GF-D8 (cell line): ENCODE measurements around the gene PHTF2.
A peak's percentile ranks its signal among the peaks of the same experiment; 100 is the strongest.

Experiments used
- DNase-seq: peaks from one replicate; lab custom pipeline; 2025; lab: John Stamatoyannopoulos, UW

The PHTF2 gene

GRCh38 chr7:77794000-77794399 lies 4.6 kb upstream of the PHTF2 start:
- no peak for DNase-seq

GRCh38 chr7:77796109-77796508 lies 2.5 kb upstream of the PHTF2 start:
- no peak for DNase-seq

DNA sequence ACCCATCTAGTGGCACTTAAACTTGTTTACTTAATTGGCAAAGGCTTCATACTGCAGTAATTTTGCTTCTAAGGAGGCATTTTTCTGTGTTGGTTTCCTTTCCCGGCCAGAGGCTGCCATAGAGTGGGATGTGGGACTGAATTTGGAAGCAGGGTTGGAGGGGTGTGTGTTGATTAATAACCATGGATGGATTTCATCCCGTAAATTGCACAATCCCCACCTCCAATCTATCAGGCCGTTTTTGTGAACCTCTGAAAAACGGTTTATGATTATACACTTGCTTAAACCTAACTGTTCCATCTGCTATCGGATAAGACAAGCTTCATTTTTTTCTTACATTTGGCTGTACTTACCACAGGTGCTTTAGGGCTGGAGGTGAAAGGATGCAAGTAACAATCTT lies 1.6 kb upstream of the PHTF2 start:
- no peak for DNase-seq

- no peak for DNase-seq
These were observed 709 bp upstream of the PHTF2 start for GRCh38 chr7:77797734-77798393.

- DNase-seq = peak; percentile 62
These were observed 748 bp downstream of the PHTF2 start for GRCh38 chr7:77799078-77799964.

DNA sequence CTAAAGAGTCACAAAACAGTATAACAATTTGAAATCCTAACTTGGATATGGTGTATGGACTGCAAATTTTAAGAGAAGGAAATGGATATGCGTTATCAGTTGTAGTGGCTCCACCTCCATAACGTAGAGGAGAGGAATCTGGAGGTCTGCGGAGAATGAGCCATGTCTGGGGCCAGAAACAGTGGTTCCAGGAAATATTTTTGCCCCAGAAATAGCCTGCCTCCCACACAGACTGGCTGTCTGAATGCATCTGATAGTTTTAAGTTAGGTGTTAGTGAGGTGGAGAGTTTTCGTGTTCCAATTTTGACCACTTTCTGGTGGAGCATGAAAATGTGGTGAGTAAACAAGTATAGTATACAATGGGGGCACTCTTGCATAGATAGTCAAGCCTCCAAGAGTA lies 1.6 kb downstream of the PHTF2 start:
- no peak for DNase-seq

DNA sequence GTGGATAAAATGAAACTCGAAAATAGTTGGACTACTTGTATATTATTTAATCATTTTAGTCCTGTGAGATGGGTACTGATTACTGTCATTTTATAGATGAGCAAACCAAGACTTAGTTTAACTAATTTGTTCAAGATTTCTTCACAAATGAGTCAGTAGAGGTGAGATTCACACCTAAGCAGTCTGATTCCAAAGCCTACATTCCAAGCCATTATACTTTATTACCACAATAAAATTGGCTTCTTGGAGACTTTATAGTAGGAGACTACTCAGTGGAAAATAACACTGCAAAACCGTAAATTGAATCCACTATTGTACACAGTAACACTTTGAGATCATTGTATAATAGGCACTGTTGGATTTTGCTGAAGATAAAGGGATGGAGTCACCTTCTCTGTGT lies 2.2 kb downstream of the PHTF2 start:
- DNase-seq = no peak

DNA sequence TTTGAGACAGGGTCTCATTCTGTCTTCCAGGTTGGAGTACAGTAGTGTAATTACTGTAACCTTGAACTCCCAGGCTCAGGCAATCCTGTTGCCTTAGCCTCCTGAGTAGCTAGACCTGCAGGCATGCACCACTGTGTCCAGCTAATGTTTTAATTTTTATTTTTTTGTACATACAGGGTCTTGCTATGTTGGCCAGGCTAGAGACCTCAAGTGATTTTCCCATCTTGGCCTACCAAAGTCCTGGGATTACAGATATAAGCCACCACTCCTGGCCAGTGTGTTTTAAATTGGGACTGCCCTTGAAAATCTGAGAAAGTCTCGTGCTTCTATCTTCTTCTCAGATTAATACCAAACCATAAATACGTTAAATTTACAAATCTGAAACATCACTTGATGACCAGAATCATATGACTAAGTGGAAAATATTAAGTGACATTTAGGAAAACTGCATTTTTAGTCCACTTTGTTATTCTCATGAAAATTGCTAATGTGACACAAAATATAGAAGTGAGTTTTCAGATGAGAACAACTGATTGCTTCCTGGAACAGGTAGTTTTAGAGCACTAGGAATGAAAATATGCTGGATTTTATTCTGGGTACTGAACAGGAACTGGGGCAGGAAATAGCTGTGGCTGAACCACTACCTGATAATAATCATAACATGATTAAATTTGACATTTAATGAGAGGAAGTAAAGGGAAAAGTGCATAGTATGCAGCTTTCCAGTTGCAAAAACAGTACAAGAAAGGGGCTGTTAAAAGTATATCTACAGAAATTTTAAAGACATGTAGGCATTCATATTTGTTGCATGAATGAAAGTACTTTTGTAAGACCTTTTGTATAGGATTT lies 4.2 kb downstream of the PHTF2 start:
- peak; percentile 65 for DNase-seq

- DNase-seq = no peak
These were observed 7.9 kb downstream of the PHTF2 start for GRCh38 chr7:77806425-77806824.

GRCh38 chr7:77808517-77808916 lies 9.9 kb downstream of the PHTF2 start:
- DNase-seq = no peak

- DNase-seq = no peak
These were observed 13.1 kb downstream of the PHTF2 start for GRCh38 chr7:77811516-77812289.

GRCh38 chr7:77812290-77812685 lies 13.7 kb downstream of the PHTF2 start:
- DNase-seq = no peak

GRCh38 chr7:77813180-77813579 lies 14.6 kb downstream of the PHTF2 start:
- DNase-seq = peak; percentile 74

- DNase-seq = no peak
These were observed 20.4 kb downstream of the PHTF2 start for GRCh38 chr7:77819021-77819420.

DNA sequence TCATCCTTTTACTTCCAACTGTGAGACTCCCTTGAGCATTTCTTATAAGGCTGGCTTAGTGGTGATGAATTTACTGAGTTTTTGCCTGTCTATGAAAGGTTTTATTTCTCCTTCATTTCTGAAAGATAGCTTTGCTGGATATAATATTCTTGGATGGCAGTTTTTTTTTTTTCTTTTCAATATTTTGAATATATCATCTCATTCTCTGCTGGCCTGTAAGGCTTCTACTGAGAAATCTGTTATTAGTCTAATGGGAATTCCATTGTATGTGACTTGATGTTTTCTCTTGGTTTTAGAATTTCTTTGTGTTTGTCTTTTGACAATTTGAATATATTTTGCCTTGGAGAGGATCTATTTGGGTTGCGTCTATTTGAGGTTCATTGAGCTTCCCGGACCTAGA lies 22.4 kb downstream of the PHTF2 start:
- DNase-seq = no peak

DNA sequence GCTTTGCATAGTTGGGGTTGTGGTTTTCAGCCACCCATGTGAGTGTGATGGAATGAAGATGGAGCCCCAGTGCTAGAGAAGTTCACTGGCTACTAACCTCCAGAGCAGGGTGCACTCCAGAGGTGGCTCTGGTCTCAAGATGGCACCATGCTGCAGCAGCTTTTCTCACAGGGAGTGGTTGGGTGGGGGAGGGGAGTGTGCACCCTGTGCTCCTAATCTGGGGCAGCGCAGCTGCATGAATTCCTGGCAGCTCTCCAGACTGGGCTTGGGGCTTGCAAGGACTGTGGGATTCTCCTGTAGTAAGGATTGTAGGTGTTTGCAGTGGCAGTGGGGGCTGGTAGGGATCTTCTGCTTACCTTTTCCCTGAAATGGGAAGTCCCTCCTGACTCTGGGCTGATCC lies 23.7 kb downstream of the PHTF2 start:
- DNase-seq = no peak

DNA sequence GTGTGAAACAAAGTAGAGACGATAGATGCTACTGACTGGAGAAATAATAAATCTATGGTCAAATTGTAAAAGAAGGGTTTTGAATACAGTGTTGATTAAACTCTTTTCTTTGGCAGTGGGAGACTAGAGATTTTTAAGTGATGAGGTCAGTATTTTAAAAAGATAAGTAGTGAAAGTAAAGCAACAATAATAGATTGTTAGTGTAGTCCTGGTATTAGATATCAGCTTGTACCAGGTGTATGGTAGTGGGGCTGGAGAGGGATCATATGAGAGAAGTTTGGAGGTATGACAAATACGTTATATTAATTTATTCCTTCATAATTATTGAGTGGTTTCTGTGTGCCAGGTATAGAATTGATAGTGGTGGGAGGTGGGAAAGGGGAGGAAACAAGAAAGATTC lies 25.2 kb downstream of the PHTF2 start:
- DNase-seq = no peak

DNA sequence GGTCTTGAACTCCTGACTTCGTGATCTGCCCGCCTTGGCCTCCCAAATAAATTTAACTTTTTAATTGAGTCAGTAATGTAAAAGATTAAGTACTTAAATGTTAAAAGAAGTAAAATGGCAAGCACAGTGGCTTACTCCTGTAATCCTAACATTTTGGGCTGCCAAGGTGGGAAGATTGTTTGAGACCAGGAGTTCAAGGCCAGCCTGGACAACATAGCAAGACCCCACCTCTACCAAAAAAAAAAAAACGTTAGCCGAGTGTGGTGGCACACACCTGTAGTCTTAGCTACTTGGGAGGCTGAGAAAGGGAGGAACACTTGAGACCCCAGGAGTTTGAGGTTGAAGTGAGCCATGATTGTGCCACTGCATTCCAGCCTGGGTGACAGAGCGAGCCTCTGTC lies 26.1 kb downstream of the PHTF2 start:
- no peak for DNase-seq

GRCh38 chr7:77825131-77825530 lies 26.6 kb downstream of the PHTF2 start:
- no peak for DNase-seq

DNA sequence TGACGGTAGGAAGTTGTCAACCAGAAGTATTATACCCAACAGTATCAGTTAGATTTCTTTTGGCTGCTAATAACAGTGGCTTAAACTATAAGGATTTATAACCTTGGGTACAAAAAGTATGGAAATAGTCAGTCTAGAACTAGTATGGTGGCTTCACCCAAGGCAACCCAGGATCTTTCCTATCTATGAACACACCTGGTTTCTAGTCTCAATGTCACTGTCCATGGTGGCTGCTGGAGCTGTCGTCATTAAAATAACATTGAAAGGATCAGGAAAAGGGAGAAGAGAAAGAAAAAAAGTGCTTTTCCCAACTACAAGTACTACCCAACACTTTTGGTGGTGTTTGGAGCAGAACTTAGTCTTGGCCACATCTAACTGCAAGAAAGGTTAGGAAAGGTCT lies 27.7 kb downstream of the PHTF2 start:
- DNase-seq = no peak

GRCh38 chr7:77827999-77828398 lies 29.4 kb downstream of the PHTF2 start:
- peak; percentile 57 for DNase-seq
